ENCODE measurements around the gene TNIP1. TPM values are rescaled to one million over a fixed set of nuclear protein-coding genes. Genes with fewer than 3 reads are reported as not detected.

TNIP1 gene
- polyA plus RNA-seq, 6 donors from 2014 or later, result 36.2 to 68.2 (median 55.5) TPM

GRCh38 chr5:151001436-151001835, 79.4 kb downstream of the TNIP1 start:
- H3K4me1 Mint-ChIP-seq, result no peaks in the 10 kb centered on the region
- no peaks in the 10 kb centered on the region for H3K9me3 Mint-ChIP-seq
- DNase-seq, result no peak
- no peaks in the 10 kb centered on the region for H3K36me3 Mint-ChIP-seq
- H3K4me3 Mint-ChIP-seq, result no peak overlapping the region
- ATAC-seq (ENCODE audit: low read depth in 2 of 2), result no peak
- H3K27ac Mint-ChIP-seq, result peak overlapping the region in 1 of 6 donors; percentile 34
- H3K27me3 Mint-ChIP-seq, result peaks cover 8 to 23% (median 11%) of the 10 kb centered on the region in 3 donors

GRCh38 chr5:150999704-151000442, 81.0 kb downstream of the TNIP1 start:
- Mint-ChIP-seq H3K4me1 (no peaks in the 10 kb centered on the region), H3K27ac (no peak overlapping the region), H3K4me3 (no peak overlapping the region), H3K36me3 (no peaks in the 10 kb centered on the region), H3K9me3 (peaks cover 0 to 7% (median 0%) of the 10 kb centered on the region in 7 donors), H3K27me3 (peaks cover 8 to 23% (median 11%) of the 10 kb centered on the region in 3 donors)
- no peak for DNase-seq
- ATAC-seq (ENCODE audit: low read depth in 2 of 2), result no peak

GRCh38 chr5:150993826-150994412, 86.9 kb downstream of the TNIP1 start:
- peaks cover 3 to 24% (median 12%) of the 10 kb centered on the region in 7 donors for H3K9me3 Mint-ChIP-seq
- peaks cover 0 to 18% of the 10 kb centered on the region in 2 donors for H3K36me3 Mint-ChIP-seq
- H3K27me3 Mint-ChIP-seq, result peaks cover 0 to 22% (median 12%) of the 10 kb centered on the region in 3 donors
- H3K4me3 Mint-ChIP-seq, result no peak overlapping the region
- DNase-seq (no peak), ATAC-seq (ENCODE audit: low read depth in 2 of 2) (no peak)
- H3K4me1 Mint-ChIP-seq, result no peaks in the 10 kb centered on the region
- no peak overlapping the region for H3K27ac Mint-ChIP-seq

GRCh38 chr5:150993422-150993821, 87.4 kb downstream of the TNIP1 start:
- Mint-ChIP-seq H3K27ac (no peak overlapping the region), H3K9me3 (peaks cover 3 to 24% (median 12%) of the 10 kb centered on the region in 7 donors), H3K36me3 (peaks cover 0 to 18% of the 10 kb centered on the region in 2 donors), H3K4me1 (no peaks in the 10 kb centered on the region), H3K27me3 (peaks cover 0 to 17% (median 12%) of the 10 kb centered on the region in 3 donors), H3K4me3 (no peak overlapping the region)
- ATAC-seq (ENCODE audit: low read depth in 2 of 2), result no peak
- no peak for DNase-seq

GRCh38 chr5:150992705-150993104, 88.1 kb downstream of the TNIP1 start:
- peaks cover 0 to 18% of the 10 kb centered on the region in 2 donors for H3K36me3 Mint-ChIP-seq
- no peak for DNase-seq
- H3K9me3 Mint-ChIP-seq, result peaks cover 3 to 24% (median 12%) of the 10 kb centered on the region in 7 donors
- no peaks in the 10 kb centered on the region for H3K4me1 Mint-ChIP-seq
- no peak for ATAC-seq (ENCODE audit: low read depth in 2 of 2)
- peaks cover 0 to 14% (median 12%) of the 10 kb centered on the region in 3 donors for H3K27me3 Mint-ChIP-seq
- no peak overlapping the region for H3K4me3 Mint-ChIP-seq
- no peak overlapping the region for H3K27ac Mint-ChIP-seq

GRCh38 chr5:150989695-150990094, 91.1 kb downstream of the TNIP1 start:
- DNase-seq (no peak), ATAC-seq (ENCODE audit: low read depth in 2 of 2) (no peak)
- H3K27me3 Mint-ChIP-seq, result peaks cover 0 to 12% (median 9%) of the 10 kb centered on the region in 3 donors

GRCh38 chr5:150987746-150988145, 93.1 kb downstream of the TNIP1 start:
- Mint-ChIP-seq H3K4me1 (no peaks in the 10 kb centered on the region), H3K36me3 (peaks cover 5 to 13% of the 10 kb centered on the region in 2 donors), H3K4me3 (no peak overlapping the region), H3K27ac (no peak overlapping the region), H3K9me3 (peaks cover 0 to 11% (median 3%) of the 10 kb centered on the region in 7 donors), H3K27me3 (peaks cover 5 to 12% (median 9%) of the 10 kb centered on the region in 3 donors)
- ATAC-seq (ENCODE audit: low read depth in 2 of 2) (no peak), DNase-seq (no peak)

More at GRCh38 chr5:150989695-150990094, 91.1 kb downstream of the TNIP1 start:
- H3K9me3 Mint-ChIP-seq, result peaks cover 3 to 16% (median 12%) of the 10 kb centered on the region in 7 donors
- H3K36me3 Mint-ChIP-seq, result peaks cover 0 to 18% of the 10 kb centered on the region in 2 donors
- no peaks in the 10 kb centered on the region for H3K4me1 Mint-ChIP-seq
- no peak overlapping the region for H3K4me3 Mint-ChIP-seq
- no peak overlapping the region for H3K27ac Mint-ChIP-seq

Other genes starting within 250 kb of the TNIP1 start
- gene IRGM, start 234.5 kb downstream of the TNIP1 start, polyA plus RNA-seq (ENCODE audit: low read depth in 6 of 6), result 1 to 10 TPM in 3 of 6 donors, under 1 TPM in 2, not detected in 1; 0.26 to 2.8 (median 1.1) TPM
- 1 to 10 TPM in 5 of 6 donors, under 1 TPM in 1; 0.89 to 3.9 (median 1.8) TPM for gene ZNF300, start 176.1 kb downstream of the TNIP1 start, polyA plus RNA-seq (ENCODE audit: low read depth in 6 of 6)
- 1 to 10 TPM in 3 of 6 donors, under 1 TPM in 2, not detected in 1; 0.23 to 1.8 (median 1.1) TPM for gene GPX3, start 60.4 kb downstream of the TNIP1 start, polyA plus RNA-seq (ENCODE audit: low read depth in 6 of 6)
- 100 to 1,000 TPM; 183 to 442 (median 326) TPM for gene ANXA6, start 76.7 kb upstream of the TNIP1 start, polyA plus RNA-seq (ENCODE audit: low read depth in 6 of 6)
- gene CCDC69, start 143.1 kb upstream of the TNIP1 start, polyA plus RNA-seq (ENCODE audit: low read depth in 6 of 6), result 100 to 1,000 TPM in 3 of 6 donors, 10 to 100 TPM in 3; 76.4 to 143 (median 98.1) TPM
- 10 to 100 TPM; 37.6 to 74.5 (median 53.4) TPM for gene GM2A, start 172.2 kb upstream of the TNIP1 start, polyA plus RNA-seq (ENCODE audit: low read depth in 6 of 6)
- under 1 TPM in 1 of 6 donors, not detected in 5; 0.26 TPM for gene SLC36A3, start 222.7 kb upstream of the TNIP1 start, polyA plus RNA-seq (ENCODE audit: low read depth in 6 of 6)